Measurements from ENCODE around the gene MAPK12. TPM values are rescaled to one million over a fixed set of nuclear protein-coding genes. Genes with fewer than 3 reads are reported as not detected.

Gene MAPK12
- total and polyA plus RNA-seq, 10 of the 15 experiments (the other 5 are each of a cell fraction or from before 2014, with no cell fraction given): 1.1 to 38.9 (median 16.3) TPM

DNA sequence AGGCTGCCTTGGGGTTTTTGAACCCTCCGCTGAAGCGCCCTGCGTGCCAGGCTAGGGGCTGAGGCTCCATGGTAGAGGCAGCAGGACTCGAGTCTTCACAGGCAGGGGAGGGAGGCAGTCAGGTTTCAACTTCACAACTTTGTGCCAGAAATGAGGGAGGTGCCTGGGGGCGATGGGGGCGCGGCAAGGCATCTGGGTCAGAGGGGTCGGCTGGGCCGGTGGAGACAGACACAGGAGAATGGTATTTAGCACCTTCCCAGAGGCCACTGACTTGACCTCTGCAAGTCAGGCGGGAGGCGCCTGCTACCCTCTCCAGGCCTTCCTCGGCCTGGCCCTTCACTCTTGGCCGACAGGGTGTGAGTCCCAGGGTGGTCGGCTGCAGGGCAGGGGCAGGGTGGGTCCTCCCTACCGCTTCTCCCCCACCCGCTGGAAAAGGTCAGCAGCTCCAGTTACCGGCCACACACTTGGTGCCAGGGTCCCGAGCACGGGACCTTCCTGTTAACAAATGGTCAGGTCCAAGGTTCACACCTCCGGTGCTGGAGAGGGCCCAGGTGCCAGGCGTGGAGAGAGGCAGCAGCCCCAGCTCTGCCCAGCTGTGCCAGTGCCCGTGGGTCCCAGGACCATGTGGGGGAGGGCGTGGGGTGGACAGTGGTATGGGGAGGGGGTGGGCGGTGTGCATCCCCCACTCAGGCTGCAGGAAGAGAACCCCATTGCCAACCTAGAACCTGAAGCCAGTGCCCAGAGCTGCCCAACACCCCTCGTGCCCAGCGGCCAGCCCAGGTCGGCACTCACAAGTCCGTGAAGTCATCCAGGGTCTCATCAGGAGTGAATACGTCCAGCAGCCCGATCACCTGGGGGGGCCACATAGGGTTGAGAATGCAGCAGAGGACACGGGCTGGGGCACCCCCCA is 3.8 kb downstream of the MAPK12 start (continued):
- TF ChIP-seq NFYB (IDR thresholded peaks at IDR 0.05; ENCODE audit: insufficient read depth, low read depth, low read length) (no peak), ZNF274 (IDR thresholded peaks at IDR 0.05; ENCODE audit: insufficient read depth, insufficient read length) (no peak), IKZF2 (IDR thresholded peaks at IDR 0.05) (no peak), NR2C1 (IDR thresholded peaks at IDR 0.05) (no peak), SUZ12 (IDR thresholded peaks at IDR 0.05; ENCODE audit: unreplicated experiment) (no peak), SREBF2 (IDR thresholded peaks at IDR 0.05; ENCODE audit: low read length) (no peak), ZBED1 (IDR thresholded peaks at IDR 0.05; ENCODE audit: borderline replicate concordance) (no peak), YY1 (IDR thresholded peaks at IDR 0.05; ENCODE audit: low read depth, low read length) (no peak)
- TF ChIP-seq, protein P1, sequence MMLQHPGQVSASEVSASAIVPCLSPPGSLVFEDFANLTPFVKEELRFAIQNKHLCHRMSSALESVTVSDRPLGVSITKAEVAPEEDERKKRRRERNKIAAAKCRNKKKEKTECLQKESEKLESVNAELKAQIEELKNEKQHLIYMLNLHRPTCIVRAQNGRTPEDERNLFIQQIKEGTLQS (IDR thresholded peaks at IDR 0.05; ENCODE audit: borderline replicate concordance, extremely low read depth, low read depth, low read length): no peak

DNA sequence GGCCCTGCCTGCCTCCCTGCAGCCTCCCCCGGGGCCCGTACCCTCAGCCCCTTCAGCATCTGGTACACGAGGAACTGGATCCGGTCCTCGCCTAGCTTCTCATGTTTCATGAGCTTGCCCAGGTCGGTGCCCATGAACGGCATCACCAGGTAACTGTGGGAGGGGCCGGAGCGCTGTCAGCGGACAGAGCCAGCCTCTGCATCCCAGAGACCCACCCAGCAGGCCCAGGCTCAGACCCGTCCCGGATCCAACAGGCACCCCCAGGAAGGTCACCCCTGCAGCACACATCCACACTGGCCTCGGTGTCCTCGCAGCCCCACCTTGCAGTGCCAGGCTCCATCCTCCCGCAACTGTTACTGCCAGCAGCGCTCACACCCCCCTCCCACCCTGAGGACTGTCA is 4.4 kb downstream of the MAPK12 start:
- RAD21 ChIA-PET (ENCODE audit: unreplicated experiment): no interaction called here
- POLR2A ChIA-PET: no interaction called here
- no peaks in the 10 kb centered on the region for H3K27me3 ChIP-seq (replicated peaks in 1 of 2; ENCODE audit: control insufficient read depth in 2 of 2, insufficient read depth in 2 of 2, low read length in 1 of 2)
- SMC1A ChIA-PET (ENCODE audit: uncharacterized antibody, unreplicated experiment): no interaction called here
- DNase-seq (ENCODE audit: low read depth, low spot score): no peak
- H3K9ac ChIP-seq (ENCODE audit: control insufficient read depth, insufficient read depth, low read length): no peak overlapping the region
- no peak for ATAC-seq
- peaks cover 8% of the 10 kb centered on the region for H3K79me2 ChIP-seq (ENCODE audit: control insufficient read depth, insufficient read depth, low read length)
- FAIRE-seq: no peak
- intact Hi-C loops (cut with micrococcal nuclease; ENCODE audit: unreplicated experiment): no loop called here
- CTCF ChIA-PET: no interaction called here
- 91% methylated on average over 16 of the region's 16 CpGs for WGBS (ENCODE audit: insufficient coverage, insufficient replicate concordance, low lambda C conversion rate, missing lambda C conversion rate)
- H3K4me2 ChIP-seq (ENCODE audit: control insufficient read depth, insufficient read depth): no peak overlapping the region
- BruUV-seq (replicated peaks): no TSS peak
- no peaks in the 10 kb centered on the region for H3K9me3 ChIP-seq (replicated peaks; ENCODE audit: control insufficient read depth, insufficient read depth, low read length)
- no peak overlapping the region for H2AFZ ChIP-seq (ENCODE audit: control insufficient read depth, low read depth, low read length)
- H3K4me1 ChIP-seq (ENCODE audit: control insufficient read depth, insufficient read depth, low read length): peaks cover 2% of the 10 kb centered on the region
- H3K36me3 ChIP-seq (ENCODE audit: control insufficient read depth in 2 of 2, insufficient read depth in 2 of 2, low read length in 1 of 2): no peaks in the 10 kb centered on the region; a peak in 1 of 4 replicates
- in situ Hi-C loops (cut with MboI): loop anchor here (10.0 kb wide), 2 partner anchors 238 to 358 kb away; no protein-coding TSS in a partner anchor
- no peak overlapping the region for H3K27ac ChIP-seq (ENCODE audit: control insufficient read depth, insufficient read depth)
- no peak overlapping the region for H3K4me3 ChIP-seq
- no peaks in the 10 kb centered on the region for H4K20me1 ChIP-seq (ENCODE audit: control insufficient read depth, insufficient read depth)
- TF ChIP-seq CHD1 (IDR thresholded peaks at IDR 0.05; ENCODE audit: low read depth, low read length): no peak
- no peak for TF ChIP-seq ETV6 (conservative IDR thresholded peaks at IDR 0.05 in 1 of 2, IDR thresholded peaks at IDR 0.05 in 1 of 2; ENCODE audit: borderline replicate concordance in 1 of 2, low read depth in 1 of 2)
- no peak for TF ChIP-seq RAD21 (IDR thresholded peaks at IDR 0.05; ENCODE audit: insufficient read depth, low read depth, low read length)
- no peak for TF ChIP-seq SIN3A (IDR thresholded peaks at IDR 0.05; ENCODE audit: low read depth, low read length)
- no peak for TF ChIP-seq POLR2AphosphoS5 (IDR thresholded peaks at IDR 0.05; ENCODE audit: low read length)
- no peak for TF ChIP-seq NRF1 (conservative IDR thresholded peaks at IDR 0.05; ENCODE audit: low read depth, low read length)
- no peak for TF ChIP-seq NFXL1 (IDR thresholded peaks at IDR 0.05; ENCODE audit: borderline replicate concordance)
- TF ChIP-seq TAF1 (IDR thresholded peaks at IDR 0.05; ENCODE audit: borderline replicate concordance, low read depth, low read length): no peak
- no peak for TF ChIP-seq BRCA1 (IDR thresholded peaks at IDR 0.05; ENCODE audit: low read depth, low read length)
- no peak for TF ChIP-seq MEF2A (IDR thresholded peaks at IDR 0.05; ENCODE audit: insufficient read depth, low read depth, low read length)
- no peak for TF ChIP-seq IRF4 (IDR thresholded peaks at IDR 0.05; ENCODE audit: low read depth, low read length)
- no peak for TF ChIP-seq MYC (IDR thresholded peaks at IDR 0.05; ENCODE audit: insufficient read depth, insufficient read length, insufficient replicate concordance, low read length, severe bottlenecking)
- TF ChIP-seq SREBF2 (IDR thresholded peaks at IDR 0.05; ENCODE audit: low read length): no peak
- no peak for TF ChIP-seq NR2F1 (conservative IDR thresholded peaks at IDR 0.05)
- TF ChIP-seq TCF7 (IDR thresholded peaks at IDR 0.05; ENCODE audit: borderline replicate concordance): no peak
